Astrocyte (in vitro differentiated cells and primary cell): ENCODE measurements around the gene RNFT2. TPM values are rescaled to one million over a fixed set of nuclear protein-coding genes. Genes with fewer than 3 reads are reported as not detected.

Experiments
- DNase-seq: peaks from one replicate; pipeline ENCODE4 v3.0.0-alpha.2; 2010; ENCODE audit warnings: low read depth
- FAIRE-seq: peaks from 2 replicates; lab custom pipeline; 2011; peaks lifted over from hg19 to GRCh38; lab: Jason Lieb, UNC
- H2AFZ ChIP-seq: 2 replicates; pipeline ENCODE4 v1.6.0; 2012; ENCODE audit warnings: low read depth, low read length, inconsistent platforms
- H3K27ac ChIP-seq: 2 replicates; pipeline ENCODE4 v1.5.1; 2011; ENCODE audit warnings: low read depth, low read length, inconsistent platforms
- H3K27me3 ChIP-seq: 2 replicates; pipeline ENCODE4 v1.6.0; 2011; ENCODE audit warnings: low read length, inconsistent platforms; ENCODE audit not compliant: insufficient read depth
- H3K36me3 ChIP-seq: 2 replicates; pipeline ENCODE4 v1.5.1; 2011; ENCODE audit warnings: low read length, inconsistent platforms; ENCODE audit not compliant: insufficient read depth
- H3K4me1 ChIP-seq: 2 replicates; pipeline ENCODE4 v1.5.1; 2011; ENCODE audit warnings: low read length, inconsistent platforms; ENCODE audit not compliant: insufficient read depth
- H3K4me2 ChIP-seq: 2 replicates; pipeline ENCODE4 v1.6.0; 2012; ENCODE audit warnings: low read length, inconsistent platforms
- H3K4me3 ChIP-seq: 2 replicates; pipeline ENCODE4 v1.5.1; 2011; ENCODE audit warnings: low read depth, mild to moderate bottlenecking, low read length, inconsistent platforms; ENCODE audit not compliant: insufficient read depth
- H3K79me2 ChIP-seq: 2 replicates; pipeline ENCODE4 v1.6.0; 2012; ENCODE audit warnings: mild to moderate bottlenecking, low read length, inconsistent platforms; ENCODE audit not compliant: insufficient read depth
- H3K9ac ChIP-seq: 2 replicates; pipeline ENCODE4 v1.6.0; 2012; ENCODE audit warnings: mild to moderate bottlenecking, low read length, inconsistent platforms
- H3K9me3 ChIP-seq: 2 replicates; pipeline ENCODE4 v1.5.1; 2012; ENCODE audit warnings: low read depth, mild to moderate bottlenecking, low read length, inconsistent platforms; ENCODE audit not compliant: insufficient read depth
- H4K20me1 ChIP-seq: 2 replicates; pipeline ENCODE4 v1.6.0; 2012; ENCODE audit warnings: low read length, inconsistent platforms; ENCODE audit not compliant: insufficient read depth
- H3K27ac Mint-ChIP-seq: one replicate; pipeline ENCODE4 v1.8.0; 2021; ENCODE audit warnings: mild to moderate bottlenecking, mixed read lengths; ENCODE audit not compliant: unreplicated experiment
- H3K27me3 Mint-ChIP-seq: one replicate; pipeline ENCODE4 v1.8.0; 2021; ENCODE audit warnings: low read depth, mixed read lengths; ENCODE audit not compliant: unreplicated experiment
- H3K36me3 Mint-ChIP-seq: one replicate; pipeline ENCODE4 v1.8.0; 2021; ENCODE audit warnings: low read depth, mixed read lengths; ENCODE audit not compliant: unreplicated experiment
- H3K4me1 Mint-ChIP-seq: one replicate; pipeline ENCODE4 v1.8.0; 2021; ENCODE audit warnings: low read depth, mixed read lengths; ENCODE audit not compliant: unreplicated experiment
- H3K4me3 Mint-ChIP-seq: one replicate; pipeline ENCODE4 v1.8.0; 2021; ENCODE audit warnings: mild to moderate bottlenecking, moderate library complexity, mixed read lengths; ENCODE audit not compliant: unreplicated experiment
- H3K9me3 Mint-ChIP-seq: one replicate; pipeline ENCODE4 v1.8.0; 2021; ENCODE audit warnings: mild to moderate bottlenecking, mixed read lengths; ENCODE audit not compliant: unreplicated experiment
- EZH2 ChIP-seq: IDR thresholded peaks from 2 replicates; pipeline ENCODE4 v1.6.1; 2012; ENCODE audit warnings: mild to moderate bottlenecking, low read length, inconsistent platforms; ENCODE audit not compliant: insufficient read depth
- total RNA-seq: library from RNA; stranded (reverse); gene quantifications from 2 replicates; pipeline ENCODE4 v1.2.1, GENCODE V29; 2021
- TF ChIP-seq, protein P1 (sequence below): IDR thresholded peaks from 2 replicates; pipeline ENCODE4 v1.5.1; 2011; ENCODE audit warnings: low read depth, mild to moderate bottlenecking, inconsistent platforms, low read length, moderate library complexity; ENCODE audit not compliant: insufficient read depth

RNFT2 gene
- total RNA-seq, 1 donor from 2014 or later: 8.9 TPM

GRCh38 chr12:116794725-116795124 is 56.6 kb downstream of the RNFT2 start:
- Histone ChIP-seq H3K36me3 (no peaks in the 10 kb centered on the region), H3K9me3 (no peaks in the 10 kb centered on the region), H3K4me1 (no peaks in the 10 kb centered on the region), H4K20me1 (no peaks in the 10 kb centered on the region), H3K79me2 (no peaks in the 10 kb centered on the region), H3K27me3 (no peaks in the 10 kb centered on the region), H3K4me3 (no peak overlapping the region), H3K27ac (no peak overlapping the region), H2AFZ (no peak overlapping the region), H3K9ac (no peak overlapping the region), H3K4me2 (no peak overlapping the region)
- H3K9me3 Mint-ChIP-seq: no peaks in the 10 kb centered on the region
- no peak for FAIRE-seq
- no peaks in the 10 kb centered on the region for H3K27me3 Mint-ChIP-seq
- H3K4me1 Mint-ChIP-seq: no peaks in the 10 kb centered on the region
- no peak for DNase-seq
- H3K27ac Mint-ChIP-seq: no peak overlapping the region
- H3K4me3 Mint-ChIP-seq: no peak overlapping the region
- H3K36me3 Mint-ChIP-seq: no peaks in the 10 kb centered on the region
- TF ChIP-seq, protein P1, sequence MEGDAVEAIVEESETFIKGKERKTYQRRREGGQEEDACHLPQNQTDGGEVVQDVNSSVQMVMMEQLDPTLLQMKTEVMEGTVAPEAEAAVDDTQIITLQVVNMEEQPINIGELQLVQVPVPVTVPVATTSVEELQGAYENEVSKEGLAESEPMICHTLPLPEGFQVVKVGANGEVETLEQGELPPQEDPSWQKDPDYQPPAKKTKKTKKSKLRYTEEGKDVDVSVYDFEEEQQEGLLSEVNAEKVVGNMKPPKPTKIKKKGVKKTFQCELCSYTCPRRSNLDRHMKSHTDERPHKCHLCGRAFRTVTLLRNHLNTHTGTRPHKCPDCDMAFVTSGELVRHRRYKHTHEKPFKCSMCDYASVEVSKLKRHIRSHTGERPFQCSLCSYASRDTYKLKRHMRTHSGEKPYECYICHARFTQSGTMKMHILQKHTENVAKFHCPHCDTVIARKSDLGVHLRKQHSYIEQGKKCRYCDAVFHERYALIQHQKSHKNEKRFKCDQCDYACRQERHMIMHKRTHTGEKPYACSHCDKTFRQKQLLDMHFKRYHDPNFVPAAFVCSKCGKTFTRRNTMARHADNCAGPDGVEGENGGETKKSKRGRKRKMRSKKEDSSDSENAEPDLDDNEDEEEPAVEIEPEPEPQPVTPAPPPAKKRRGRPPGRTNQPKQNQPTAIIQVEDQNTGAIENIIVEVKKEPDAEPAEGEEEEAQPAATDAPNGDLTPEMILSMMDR: no peak
- no peak for TF ChIP-seq EZH2

- Histone ChIP-seq H3K4me1 (no peaks in the 10 kb centered on the region), H3K4me3 (no peak overlapping the region), H3K36me3 (no peaks in the 10 kb centered on the region), H3K27me3 (no peaks in the 10 kb centered on the region), H3K9me3 (no peaks in the 10 kb centered on the region), H3K4me2 (no peak overlapping the region), H2AFZ (no peak overlapping the region), H4K20me1 (no peaks in the 10 kb centered on the region), H3K79me2 (no peaks in the 10 kb centered on the region), H3K9ac (no peak overlapping the region), H3K27ac (no peak overlapping the region)
- no peaks in the 10 kb centered on the region for H3K4me1 Mint-ChIP-seq
- H3K9me3 Mint-ChIP-seq: no peaks in the 10 kb centered on the region
- FAIRE-seq (no peak), DNase-seq (no peak)
- TF ChIP-seq, protein P1: no peak
- TF ChIP-seq EZH2: no peak
- H3K27ac Mint-ChIP-seq: no peak overlapping the region
- no peak overlapping the region for H3K4me3 Mint-ChIP-seq
- H3K36me3 Mint-ChIP-seq: peaks cover 2% of the 10 kb centered on the region
- H3K27me3 Mint-ChIP-seq: no peaks in the 10 kb centered on the region
These were observed 59.8 kb downstream of the RNFT2 start for GRCh38 chr12:116797885-116798284.

DNA sequence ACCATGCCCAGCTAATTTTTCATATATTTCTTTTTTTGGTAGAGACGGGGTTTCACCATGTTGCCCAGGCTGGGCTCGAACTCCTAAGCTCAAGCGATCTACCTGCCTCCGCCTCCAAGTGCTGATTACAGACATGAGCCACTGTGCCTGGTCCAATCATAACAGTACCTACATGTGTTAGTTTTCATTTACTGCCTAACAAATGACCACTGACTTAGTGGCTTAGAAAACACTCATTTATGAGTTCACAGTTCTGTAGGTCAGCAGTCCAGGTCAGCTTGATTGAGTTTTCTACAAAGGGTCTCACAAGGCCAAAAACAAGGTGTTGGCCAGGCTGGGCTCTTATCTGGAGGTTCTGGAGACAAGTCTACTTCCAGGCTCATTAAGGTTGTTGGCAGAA is 60.6 kb downstream of the RNFT2 start:
- Histone ChIP-seq H3K27me3 (no peaks in the 10 kb centered on the region), H4K20me1 (no peaks in the 10 kb centered on the region), H3K36me3 (no peaks in the 10 kb centered on the region), H3K4me3 (no peak overlapping the region), H3K9me3 (no peaks in the 10 kb centered on the region), H3K27ac (no peak overlapping the region), H2AFZ (no peak overlapping the region), H3K4me1 (no peaks in the 10 kb centered on the region), H3K9ac (no peak overlapping the region), H3K79me2 (no peaks in the 10 kb centered on the region), H3K4me2 (no peak overlapping the region)
- Mint-ChIP-seq H3K4me3 (no peak overlapping the region), H3K9me3 (no peaks in the 10 kb centered on the region), H3K27ac (no peak overlapping the region), H3K36me3 (peaks cover 2% of the 10 kb centered on the region), H3K4me1 (no peaks in the 10 kb centered on the region), H3K27me3 (no peaks in the 10 kb centered on the region)
- FAIRE-seq (no peak), DNase-seq (no peak)
- TF ChIP-seq EZH2: no peak
- TF ChIP-seq, protein P1: no peak
